Choroid plexus epithelial cell (primary cell): ENCODE data around the gene HSD17B12.

Experiments used
- DNase-seq: peaks from one replicate; pipeline ENCODE4 v3.0.0-alpha.2; 2010; ENCODE audit warnings: low read depth
- H3K4me3 ChIP-seq: 2 replicates; pipeline ENCODE4 v1.5.1; 2011; ENCODE audit warnings: low read depth, mild to moderate bottlenecking, control low read depth, low read length, moderate library complexity
- CTCF ChIP-seq: conservative IDR thresholded peaks from 2 replicates; pipeline ENCODE4 v1.5.1; 2011; ENCODE audit warnings: low read depth, mild to moderate bottlenecking, control low read depth, inconsistent platforms, low read length, moderate library complexity

HSD17B12 gene

GRCh38 chr11:43879789-43880639 lies 199.5 kb downstream of the HSD17B12 start:
- no peak for TF ChIP-seq CTCF
- peak overlapping the region; percentile 87 for H3K4me3 ChIP-seq
- no peak for DNase-seq

- TF ChIP-seq CTCF = peak; percentile 18
- peak within 1 kb of the TSS; percentile 87 for H3K4me3 ChIP-seq
- peak; percentile 97 for DNase-seq
Observed at GRCh38 chr11:43880640-43881159, 200.2 kb downstream of the HSD17B12 start, which contains the start of gene ALKBH3. Gene ALKBH3, plus strand, starts transcription at chr11:43880831. Its CDS starts 1,822 bp downstream, at chr11:43882653.

- no peak overlapping the region for H3K4me3 ChIP-seq
- TF ChIP-seq CTCF = no peak
- DNase-seq = no peak
Observed at GRCh38 chr11:43892851-43893250, 212.3 kb downstream of the HSD17B12 start.

GRCh38 chr11:43894546-43894945 lies 214.0 kb downstream of the HSD17B12 start:
- H3K4me3 ChIP-seq = no peak overlapping the region
- TF ChIP-seq CTCF = no peak
- DNase-seq = no peak

GRCh38 chr11:43895601-43896000 lies 215.1 kb downstream of the HSD17B12 start:
- no peak for DNase-seq
- H3K4me3 ChIP-seq = no peak overlapping the region
- no peak for TF ChIP-seq CTCF

- DNase-seq = no peak
- no peak for TF ChIP-seq CTCF
- H3K4me3 ChIP-seq = no peak overlapping the region
Observed at GRCh38 chr11:43898574-43898973, 218.0 kb downstream of the HSD17B12 start.
